Adrenal gland (tissue), 12 donors: ENCODE measurements around the gene SHH. TPM values are rescaled to one million over a fixed set of nuclear protein-coding genes. Genes with fewer than 3 reads are reported as not detected.
"Not testable (repeated sequence)": the region's sequence is repeated elsewhere in the genome, so short reads cannot be mapped to it uniquely, and the experiment has no call there.

Source experiments
- DNase-seq, 7 donors: peaks; one replicate each; pipeline ENCODE4 v3.0.0-alpha.2; 2019 to 2020
- H3K27ac ChIP-seq, 5 donors: fragments of 200-600 bp; sonication (generic) in 4 of 5; 1 replicate in 3 of 5; 2 replicates in 2 of 5; pipeline versions ENCODE4 v1.5.1 to v1.8.0; 2016 to 2020; ENCODE audit warnings: mild to moderate bottlenecking in 1 of 5
- H3K27me3 ChIP-seq: fragments of 200-600 bp; 2 replicates; pipeline ENCODE4 v1.8.0; 2021
- H3K36me3 ChIP-seq, 2 donors: fragments of 200-600 bp; replicated peaks in 1 of 2; 1 replicate in 1 of 2; 2 replicates in 1 of 2; pipeline versions ENCODE4 v1.5.1 to v1.8.0; 2018 to 2022
- H3K4me1 ChIP-seq, 2 donors: fragments of 200-600 bp; replicated peaks in 1 of 2; 1 replicate in 1 of 2; 2 replicates in 1 of 2; pipeline versions ENCODE4 v1.5.1 to v1.8.0; 2018 to 2021
- H3K4me3 ChIP-seq, 4 donors: fragments of 200-600 bp; sonication (generic) in 3 of 4; one replicate each; pipeline ENCODE4 v1.5.1; 2016 to 2018
- H3K9me3 ChIP-seq, 3 donors: fragments of 200-600 bp; sonication (generic) in 1 of 3; replicated peaks in 1 of 3; 1 replicate in 2 of 3; 2 replicates in 1 of 3; pipeline versions ENCODE4 v1.5.1 to v1.8.0; 2016 to 2021
- CTCF ChIP-seq, 6 experiments: fragments of 450-650 bp in 4 of 6; fragments of 200-600 bp in 2 of 6; sonication (generic) in 1 of 6; IDR thresholded peaks; 1 replicate in 5 of 6; 2 replicates in 1 of 6; pipeline versions ENCODE4 v1.5.1 to v1.8.0; 2016 to 2021; ENCODE audit warnings: antibody characterized with exemption in 6 of 6, mild to moderate bottlenecking in 2 of 6, moderate library complexity in 1 of 6
- POLR2A ChIP-seq, 2 donors: fragments of 450-650 bp; IDR thresholded peaks; one replicate each; pipeline ENCODE4 v1.6.1; 2017; ENCODE audit warnings: antibody characterized with exemption in 2 of 2, mild to moderate bottlenecking in 2 of 2, moderate library complexity in 1 of 2
- WGBS, 4 donors: extraction: QIAGEN DNeasy Blood & Tissue Kit in 2 of 4; methylation state at CpG; one replicate each; pipeline versions ENCODE4 v1.1.5 to v1.1.7; 2013 to 2017; 5-methylcytosine and 5-hydroxymethylcytosine counted together
- intact Hi-C, 2 donors: fragments of 100-400 bp; cut with DNase I; formaldehyde crosslinking; loops; one replicate each; pipeline versions ENCODE4 v1.14.1 to v1.15.0; 2022 to 2023
- polyA plus RNA-seq, 3 donors: library from polyadenylated mRNA; stranded (reverse); fragments of 200-250 nt in 2 of 3; fragments of 350-450 nt in 1 of 3; fragmentation: Illumina TruSeq in 1 of 3; extraction: RNeasy Lipid Tissue Mini Kit (QIAGEN cat#74804) in 1 of 3; gene quantifications; one replicate each; pipeline ENCODE4 v1.2.3, GENCODE V29; 2013 to 2014
- total RNA-seq, 9 donors: library from RNA; depleted of rRNA in 4 of 9; stranded (reverse); fragments of >200 nt in 4 of 9; fragments of 120-200 nt in 1 of 9; fragmentation: NEBNext Ultra II Directional in 1 of 9; extraction: Animal tissue kit (Norgen Biotek cat#: 25700) in 1 of 9; gene quantifications; one replicate each; pipeline versions ENCODE4 v1.1.0 to v1.2.4, GENCODE V29; 2013 to 2023
- donor health status: healthy with polysubstance abuse.
- donor health status: Bipolar disorder and iron deficiency.
- donor health status: DM: yes; HTN: yes; CAD: no.
- donor health status: DM: no; HTN: no; CAD: no.
- donor health status: DM: no; HTN: no; CAD: no.
- donor health status: DM: yes; HTN: yes; CAD: no.

The SHH gene
- total and polyA plus RNA-seq, 12 donors: 2.1 to 38.0 (median 11.0) TPM

- H3K27me3 ChIP-seq: peaks cover 5% of the 10 kb centered on the region
- intact Hi-C loops: no loop called here
Measured at GRCh38 chr7:155819186-155819585, 6.9 kb upstream of the SHH start.

GRCh38 chr7:155818820-155819168 is 6.5 kb upstream of the SHH start:
- Histone ChIP-seq H3K27me3 (peaks cover 6% of the 10 kb centered on the region), H3K4me3 (no peak overlapping the region), H3K4me1 (peaks cover 5 to 7% of the 10 kb centered on the region in 2 donors), H3K36me3 (no peaks in the 10 kb centered on the region), H3K27ac (no peak overlapping the region), H3K9me3 (no peaks in the 10 kb centered on the region)
- TF ChIP-seq POLR2A (IDR thresholded peaks at IDR 0.05) (no peak), CTCF (IDR thresholded peaks at IDR 0.05) (no peak)
- intact Hi-C loops: no loop called here
- 78 to 86% (median 82%) methylated on average over 6 of the region's 6 CpGs for WGBS, 4 donors
- no peak for DNase-seq

More at GRCh38 chr7:155819186-155819585, 6.9 kb upstream of the SHH start:
- H3K27ac ChIP-seq: no peak overlapping the region
- 79 to 86% (median 81%) methylated on average over 6 to 12 of the region's 12 CpGs for WGBS, 4 donors
- H3K9me3 ChIP-seq: no peaks in the 10 kb centered on the region
- H3K4me1 ChIP-seq: peaks cover 5 to 7% of the 10 kb centered on the region in 2 donors
- DNase-seq: no peak
- no peak for TF ChIP-seq CTCF (IDR thresholded peaks at IDR 0.05)
- no peak for TF ChIP-seq POLR2A (IDR thresholded peaks at IDR 0.05)
- no peak overlapping the region for H3K4me3 ChIP-seq
- no peaks in the 10 kb centered on the region for H3K36me3 ChIP-seq

GRCh38 chr7:155818154-155818819 is 6.0 kb upstream of the SHH start:
- no peak overlapping the region for H3K27ac ChIP-seq
- H3K4me1 ChIP-seq: peaks cover 5 to 7% of the 10 kb centered on the region in 2 donors
- intact Hi-C loops: no loop called here
- TF ChIP-seq POLR2A (IDR thresholded peaks at IDR 0.05): no peak
- no peak for TF ChIP-seq CTCF (IDR thresholded peaks at IDR 0.05)
- no peaks in the 10 kb centered on the region for H3K9me3 ChIP-seq
- peaks cover 6% of the 10 kb centered on the region for H3K27me3 ChIP-seq
- no peaks in the 10 kb centered on the region for H3K36me3 ChIP-seq
- no peak overlapping the region for H3K4me3 ChIP-seq
- WGBS, 4 donors: 42 to 56% (median 49%) methylated on average over 9 to 21 of the region's 21 CpGs
- DNase-seq: peak in 4 of 7 donors; percentile 38 to 62 (median 60)

GRCh38 chr7:155817515-155817914 is 5.3 kb upstream of the SHH start:
- H3K4me3 ChIP-seq, H3K36me3 ChIP-seq, intact Hi-C loops, H3K9me3 ChIP-seq, H3K27me3 ChIP-seq, DNase-seq, H3K27ac ChIP-seq, H3K4me1 ChIP-seq: not testable (repeated sequence)
- 43 to 78% (median 60%) methylated on average over 1 to 3 of the region's 4 CpGs for WGBS, 4 donors

- H3K27me3 ChIP-seq: peaks cover 9% of the 10 kb centered on the region
- DNase-seq: no peak
- H3K36me3 ChIP-seq: no peaks in the 10 kb centered on the region
- no peak overlapping the region for H3K4me3 ChIP-seq
- peaks cover 5 to 7% of the 10 kb centered on the region in 2 donors for H3K4me1 ChIP-seq
- intact Hi-C loops: no loop called here
- H3K9me3 ChIP-seq: no peaks in the 10 kb centered on the region
- TF ChIP-seq POLR2A (IDR thresholded peaks at IDR 0.05) (no peak), CTCF (IDR thresholded peaks at IDR 0.05) (no peak)
- H3K27ac ChIP-seq: no peak overlapping the region
- WGBS, 4 donors: 92 to 94% (median 93%) methylated on average over 6 to 16 of the region's 16 CpGs
Measured at GRCh38 chr7:155816996-155817395, 4.7 kb upstream of the SHH start.
